ENCODE results near the gene C1QBP.

C1QBP gene

GRCh38 chr17:5419959-5420653 lies 18.8 kb downstream of the C1QBP start, which contains the start of gene RPAIN:
Gene RPAIN (plus strand): TSS chr17:5420182. CDS start chr17:5420211, 29 bp downstream.
- H3K4me3 ChIP-seq (replicated peaks; ENCODE audit: low read depth, low read length): peak within 1 kb of the TSS; percentile 98
- peak; percentile 87 for DNase-seq (ENCODE audit: low read depth)
- no peak for TF ChIP-seq CTCF (IDR thresholded peaks at IDR 0.05; ENCODE audit: low read length, missing control alignments)

DNA sequence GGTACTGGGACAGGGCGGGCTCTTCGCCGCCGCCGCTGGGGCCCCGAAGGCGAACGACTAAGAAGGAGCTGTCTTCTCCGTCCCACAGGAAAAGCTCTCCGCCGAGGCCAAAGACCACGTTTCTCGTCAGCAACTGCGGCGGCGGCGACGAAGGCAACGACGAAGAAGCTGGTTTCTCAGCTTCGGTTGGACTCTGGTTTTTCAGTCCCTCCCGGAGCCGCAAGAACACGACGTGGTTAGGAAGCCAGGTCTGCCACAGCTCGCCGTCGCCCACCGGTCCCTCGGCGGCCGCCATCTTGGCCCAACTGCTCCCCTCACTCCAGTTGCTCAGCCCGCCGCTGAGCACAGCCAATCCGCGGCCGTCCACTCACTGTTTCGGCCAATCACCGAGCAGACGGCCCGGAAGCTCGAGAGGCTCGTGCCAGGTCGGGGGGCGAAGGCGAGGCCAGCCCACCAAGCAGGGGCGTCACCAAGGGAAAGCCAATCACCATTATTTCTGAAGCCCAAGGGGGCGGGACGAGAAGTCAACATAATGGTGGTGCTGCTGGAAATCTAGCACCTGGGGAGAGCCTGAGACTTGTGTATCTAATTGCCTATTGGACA lies 19.5 kb downstream of the C1QBP start, which contains the start of gene NUP88:
NUP88 (minus strand) TSS at position 307 of the 603 bp plus-strand sequence; CDS start at position 295, 12 bp downstream.
- TF ChIP-seq CTCF (IDR thresholded peaks at IDR 0.05; ENCODE audit: low read length, missing control alignments): no peak
- peak; percentile 98 for DNase-seq (ENCODE audit: low read depth)
- peak within 1 kb of the TSS; percentile 98 for H3K4me3 ChIP-seq (replicated peaks; ENCODE audit: low read depth, low read length)

GRCh38 chr17:5418858-5419355 lies 20.0 kb downstream of the C1QBP start:
- peak overlapping the region; percentile 98 for H3K4me3 ChIP-seq (replicated peaks; ENCODE audit: low read depth, low read length)
- no peak for TF ChIP-seq CTCF (IDR thresholded peaks at IDR 0.05; ENCODE audit: low read length, missing control alignments)
- peak; percentile 39 for DNase-seq (ENCODE audit: low read depth)

DNA sequence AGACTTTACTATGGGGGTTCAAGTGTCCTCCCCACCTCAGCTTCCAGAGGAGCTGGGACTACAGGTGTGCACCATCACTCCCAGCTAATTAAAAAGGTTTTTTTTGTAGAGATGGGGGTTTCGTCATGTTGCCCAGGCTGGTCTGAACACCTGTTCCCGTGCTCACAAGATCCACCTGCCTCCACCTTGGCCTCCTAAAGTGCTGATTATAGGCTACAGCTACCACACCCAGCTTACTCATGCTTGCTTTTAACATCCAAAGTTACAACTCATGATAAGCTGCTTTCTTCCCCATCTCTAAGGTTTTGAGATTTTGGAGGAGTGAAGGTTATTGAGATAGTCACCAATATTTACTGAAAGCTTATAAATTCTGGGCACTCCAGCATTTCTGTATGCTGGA lies 22.1 kb downstream of the C1QBP start:
- TF ChIP-seq CTCF (IDR thresholded peaks at IDR 0.05; ENCODE audit: low read length, missing control alignments): no peak
- no peak for DNase-seq (ENCODE audit: low read depth)
- no peak overlapping the region for H3K4me3 ChIP-seq (replicated peaks; ENCODE audit: low read depth, low read length)

GRCh38 chr17:5413682-5414081 lies 25.3 kb downstream of the C1QBP start:
- peak; percentile 80 for DNase-seq (ENCODE audit: low read depth)
- H3K4me3 ChIP-seq (replicated peaks; ENCODE audit: low read depth, low read length): no peak overlapping the region
- no peak for TF ChIP-seq CTCF (IDR thresholded peaks at IDR 0.05; ENCODE audit: low read length, missing control alignments)

GRCh38 chr17:5410594-5411272 lies 28.2 kb downstream of the C1QBP start:
- TF ChIP-seq CTCF (IDR thresholded peaks at IDR 0.05; ENCODE audit: low read length, missing control alignments): no peak
- no peak overlapping the region for H3K4me3 ChIP-seq (replicated peaks; ENCODE audit: low read depth, low read length)
- DNase-seq (ENCODE audit: low read depth): no peak
